Lung microvascular endothelial cell (primary cell): ENCODE measurements around the gene NKX1-1. TPM values are rescaled to one million over a fixed set of nuclear protein-coding genes. Genes with fewer than 3 reads are reported as not detected.
"Not testable (repeated sequence)": the region's sequence is repeated elsewhere in the genome, so short reads cannot be mapped to it uniquely, and the experiment has no call there.

Experiments used
- DNase-seq, 2 donors: peaks; one replicate each; pipeline versions ENCODE4 v3.0.0 to v3.0.0-alpha.2; 2010; ENCODE audit warnings: low read depth in 2 of 2
- total RNA-seq: library from RNA; depleted of rRNA; stranded (reverse); fragments of >200 nt; gene quantifications from 2 replicates; pipeline ENCODE4 v1.2.1, GENCODE V29; 2014

The NKX1-1 gene
- total RNA-seq, 1 donor from 2014 or later: not detected

GRCh38 chr4:1373892-1374705 lies 32.1 kb downstream of the NKX1-1 start:
- DNase-seq: no peak

DNA sequence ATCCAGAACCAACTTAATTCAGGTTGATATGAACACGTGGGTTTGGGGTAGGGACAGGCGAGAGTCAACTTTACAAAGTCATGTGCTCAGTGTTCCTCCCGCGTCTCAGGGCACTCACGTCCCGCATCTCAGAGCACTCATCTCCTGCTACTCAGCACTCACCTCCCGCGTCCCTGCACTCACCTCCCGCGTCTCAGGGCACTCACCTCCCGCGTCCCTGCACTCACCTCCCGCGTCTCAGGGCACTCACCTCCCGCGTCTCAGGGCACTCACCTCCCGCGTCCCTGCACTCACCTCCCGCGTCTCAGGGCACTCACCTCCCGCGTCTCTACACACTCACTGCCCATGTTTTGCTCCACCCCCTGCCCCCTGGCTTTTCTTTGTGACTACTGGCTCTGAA lies 33.7 kb downstream of the NKX1-1 start:
- not testable (repeated sequence) for DNase-seq

DNA sequence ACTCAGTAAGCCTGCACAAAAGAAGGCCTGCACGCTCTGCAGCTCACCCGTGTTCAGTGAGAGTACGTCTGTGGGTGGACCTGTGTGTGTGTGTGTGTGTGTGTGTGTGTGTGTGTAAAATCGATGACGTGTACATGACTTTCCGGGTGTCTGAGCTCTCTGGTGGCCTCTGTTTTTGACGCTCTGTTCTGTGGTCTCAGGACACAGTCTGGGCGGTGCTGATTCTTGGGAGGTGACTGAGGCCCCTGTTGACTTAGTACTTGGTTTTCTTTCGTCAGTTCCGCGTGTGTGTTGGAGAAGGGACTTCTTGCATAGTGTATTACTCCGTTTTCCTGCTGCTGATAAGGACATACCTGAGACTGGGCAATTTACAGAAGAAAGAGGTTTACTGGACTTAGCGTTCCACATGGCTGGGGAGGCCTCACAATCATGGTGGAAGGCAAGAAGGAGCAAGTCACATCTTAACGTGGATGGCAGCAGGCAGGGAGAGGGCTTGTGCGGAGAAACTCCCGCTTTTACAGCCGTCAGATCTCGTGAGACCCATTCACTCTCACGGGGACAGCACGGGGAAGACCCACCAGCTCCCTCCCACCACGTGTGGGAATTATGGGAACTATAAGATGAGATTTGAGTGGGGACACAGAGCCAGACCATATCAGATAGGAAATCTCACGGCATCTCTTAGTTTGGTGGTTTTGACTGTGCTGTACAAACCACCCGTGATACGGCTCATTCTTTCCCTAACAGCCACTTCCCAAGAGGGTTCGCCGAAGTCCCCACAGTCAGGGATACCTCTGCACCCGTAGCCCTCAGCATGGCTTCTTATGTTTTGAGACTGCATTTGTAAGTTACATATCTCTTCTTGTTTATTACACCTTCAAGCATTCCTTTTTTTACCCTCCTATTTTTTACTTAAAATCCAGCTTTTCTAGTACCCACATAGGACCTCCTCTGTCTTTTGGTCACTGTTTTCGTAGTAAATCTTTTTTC lies 34.8 kb downstream of the NKX1-1 start:
- no peak for DNase-seq

- no peak for DNase-seq
Observed at GRCh38 chr4:1370321-1371124, 35.7 kb downstream of the NKX1-1 start.

DNA sequence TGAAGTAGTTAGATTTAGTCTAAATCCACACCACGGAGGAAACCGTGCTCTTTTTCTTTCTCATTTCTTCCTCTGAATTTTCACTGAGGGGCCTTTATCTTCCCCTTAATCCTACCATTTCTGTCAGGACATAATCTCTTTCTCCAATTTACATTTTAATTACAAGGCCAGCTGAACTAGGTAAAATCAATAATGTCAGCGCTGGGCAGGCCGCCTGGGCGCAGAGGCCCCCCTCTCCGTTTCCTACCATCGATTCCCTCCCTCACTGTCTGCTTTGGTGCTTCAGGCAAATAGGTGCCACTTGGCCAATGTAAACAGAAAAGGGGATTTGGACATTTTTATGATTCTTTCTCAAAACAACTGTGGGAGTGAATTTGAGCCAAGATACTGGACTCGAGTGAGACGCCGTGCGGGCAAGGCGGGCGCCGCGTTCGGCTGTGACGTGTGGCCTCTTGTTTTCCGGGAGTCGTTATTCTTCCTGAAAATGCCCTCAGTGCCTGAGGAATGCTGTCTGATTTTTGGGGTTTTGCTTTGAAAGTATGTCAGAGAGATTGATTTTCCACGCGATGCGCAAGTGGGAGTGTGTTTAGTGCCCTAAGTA lies 36.7 kb downstream of the NKX1-1 start:
- no peak for DNase-seq

GRCh38 chr4:1369091-1369450 lies 37.2 kb downstream of the NKX1-1 start:
- no peak for DNase-seq

- no peak for DNase-seq
Observed at GRCh38 chr4:1368421-1369090, 37.7 kb downstream of the NKX1-1 start.

- no peak for DNase-seq
Observed at GRCh38 chr4:1367936-1368289, 38.3 kb downstream of the NKX1-1 start.

DNA sequence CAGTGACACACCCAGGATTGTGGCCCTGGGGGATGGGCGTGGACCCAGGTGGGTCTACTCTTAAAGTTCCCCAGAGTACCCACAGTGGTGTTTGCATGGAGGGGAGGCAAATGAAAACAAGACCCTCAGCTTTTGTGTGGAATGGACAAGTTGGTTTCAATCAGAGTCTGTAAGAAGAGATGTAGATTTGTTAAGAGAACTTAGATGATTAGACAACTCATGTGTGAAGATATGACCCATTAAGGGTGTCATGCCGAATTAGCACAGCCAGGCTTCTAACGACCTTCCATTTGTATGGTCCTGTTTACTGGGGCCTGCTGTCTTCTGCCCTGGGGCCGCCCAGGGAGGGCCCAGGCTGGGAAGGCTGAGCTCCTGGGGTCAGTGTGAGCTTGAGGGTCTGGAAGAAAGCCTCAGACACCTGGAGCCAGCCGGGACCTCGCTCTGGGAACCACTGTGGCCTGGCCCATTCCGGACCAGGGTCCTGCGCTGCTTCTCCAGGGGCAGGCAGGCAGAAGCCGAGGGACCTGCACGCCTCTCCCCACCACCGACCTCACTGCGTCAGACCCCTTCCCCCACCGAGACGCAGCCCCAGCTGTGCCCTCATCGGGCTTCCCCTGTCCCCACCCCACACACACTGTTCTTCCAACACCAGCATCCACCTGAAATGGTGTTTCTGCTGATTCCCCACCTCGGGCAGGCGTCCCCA lies 38.9 kb downstream of the NKX1-1 start:
- no peak for DNase-seq

- no peak for DNase-seq
Observed at GRCh38 chr4:1366371-1367229, 39.6 kb downstream of the NKX1-1 start.

DNA sequence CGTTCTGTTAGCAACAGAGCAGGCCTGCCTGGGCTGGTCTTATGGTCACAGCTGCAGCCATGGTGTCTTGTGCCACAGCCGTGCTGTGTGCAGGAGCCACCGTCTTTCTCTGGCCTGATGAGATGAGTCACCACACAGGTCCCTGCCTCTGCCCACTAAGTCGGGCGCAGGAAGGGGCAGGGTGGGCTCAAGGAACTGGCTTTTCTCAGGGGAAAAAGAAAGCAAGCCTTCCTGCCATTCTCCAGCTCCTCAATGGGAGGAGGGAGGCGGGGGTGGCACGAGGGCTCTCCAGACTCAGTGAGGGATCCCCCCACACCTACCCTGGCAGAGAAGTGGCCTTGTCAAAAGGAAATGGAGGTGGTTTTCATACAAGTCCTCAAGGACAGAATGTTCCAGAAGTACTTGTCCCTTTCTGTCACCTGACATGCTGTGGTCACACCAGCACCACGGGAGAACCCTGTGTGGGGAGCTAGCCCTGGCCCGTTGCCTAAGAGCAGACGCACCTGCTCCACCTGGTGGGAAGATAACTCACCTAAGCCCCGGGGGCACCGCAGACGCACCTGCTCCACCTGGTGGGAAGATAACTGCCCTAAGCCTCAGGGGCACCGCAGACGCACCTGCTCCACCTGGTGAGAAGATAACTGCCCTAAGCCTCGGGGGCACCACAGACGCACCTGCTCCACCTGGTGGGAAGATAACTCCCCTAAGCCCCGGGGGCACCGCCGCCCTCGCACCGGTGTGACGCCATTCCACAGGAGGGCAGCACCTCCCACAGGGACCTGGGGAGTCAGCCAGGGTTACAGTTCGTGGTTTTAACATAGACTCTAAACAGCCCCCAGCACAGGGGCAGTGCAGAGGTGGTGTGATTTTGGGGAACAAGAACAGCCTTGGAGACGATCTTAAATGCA lies 40.7 kb downstream of the NKX1-1 start:
- DNase-seq: no peak

GRCh38 chr4:1364748-1365147 lies 41.5 kb downstream of the NKX1-1 start:
- DNase-seq: no peak

DNA sequence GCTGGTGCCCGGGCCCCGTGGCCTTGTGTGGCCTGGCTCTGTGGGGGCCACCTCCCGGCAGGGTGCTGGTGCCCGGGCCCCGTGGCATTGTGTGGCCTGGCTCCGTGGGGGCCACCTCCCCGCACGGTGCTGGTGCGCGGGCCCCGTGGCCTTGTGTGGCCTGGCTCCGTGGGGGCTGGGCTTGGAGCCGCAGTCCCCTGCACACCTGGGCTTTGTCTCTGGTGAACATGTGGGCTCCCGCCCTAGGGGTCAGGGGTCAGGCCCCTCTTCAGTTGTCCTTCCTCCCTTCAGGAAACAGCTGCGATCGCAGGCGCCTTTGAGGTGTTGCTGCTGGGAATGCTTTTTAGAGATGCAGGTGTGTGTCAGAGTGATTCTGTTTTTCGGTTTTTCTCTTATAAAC lies 42.0 kb downstream of the NKX1-1 start:
- no peak for DNase-seq

GRCh38 chr4:1363513-1363912 lies 42.7 kb downstream of the NKX1-1 start:
- no peak for DNase-seq

DNA sequence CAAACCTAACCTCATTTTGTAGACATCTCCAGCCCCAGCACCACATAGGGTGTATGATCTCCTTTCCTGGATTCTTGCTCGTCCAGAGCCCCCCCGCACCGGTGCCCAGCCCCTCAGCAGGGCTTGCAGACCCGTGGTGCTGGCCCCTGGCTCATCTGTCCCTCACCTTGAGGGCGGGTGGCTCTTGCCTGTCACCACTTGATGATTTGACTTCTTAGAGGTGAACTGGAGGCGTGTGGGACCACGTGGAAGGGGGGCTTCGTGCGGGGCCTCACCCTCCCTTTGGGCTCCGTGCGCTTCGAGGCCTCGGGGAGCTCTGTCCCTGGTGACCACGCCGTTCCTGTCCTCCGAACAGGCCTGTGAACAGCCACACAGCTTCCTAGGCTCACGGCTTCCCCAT lies 43.7 kb downstream of the NKX1-1 start:
- no peak for DNase-seq

DNA sequence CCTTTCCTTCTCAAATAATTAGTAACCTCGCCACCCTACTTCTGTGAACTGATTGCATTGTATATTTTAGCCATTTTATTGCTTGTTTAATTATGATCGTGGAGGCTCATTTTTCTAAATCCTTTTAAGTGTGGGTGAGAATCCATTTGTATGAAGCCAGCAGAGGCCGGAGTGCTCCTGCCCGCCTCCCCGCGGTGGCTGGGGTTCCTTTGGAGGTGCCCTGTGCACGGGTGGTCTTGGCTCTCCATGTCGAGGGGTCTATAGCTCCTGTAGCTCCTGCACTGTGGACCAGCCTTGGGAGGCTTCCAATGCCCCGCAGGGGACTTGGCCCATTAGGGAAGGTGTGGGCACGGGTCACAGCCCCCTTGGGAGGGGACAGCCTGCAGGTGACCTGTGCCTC lies 44.2 kb downstream of the NKX1-1 start:
- DNase-seq: no peak

- no peak for DNase-seq
Observed at GRCh38 chr4:1361431-1361830, 44.8 kb downstream of the NKX1-1 start.
